Neutrophil (primary cell): Measurements from ENCODE around the gene CHRNA1.

Experiments used
- H3K27ac ChIP-seq: fragments of 200-600 bp; sonication (generic); 2 replicates; pipeline ENCODE4 v1.5.1; 2016; ENCODE audit warnings: mild to moderate bottlenecking, moderate library complexity
- H3K27me3 ChIP-seq: fragments of 200-600 bp; sonication (generic); 2 replicates; pipeline ENCODE4 v1.6.0; 2016; ENCODE audit warnings: mild to moderate bottlenecking
- H3K36me3 ChIP-seq: fragments of 200-600 bp; sonication (generic); 2 replicates; pipeline ENCODE4 v1.5.1; 2017
- H3K4me1 ChIP-seq, 2 experiments: fragments of 200-600 bp in 1 of 2; sonication (generic) in 1 of 2; 1 replicate in 1 of 2; 2 replicates in 1 of 2; pipeline versions ENCODE4 v1.5.1 to v1.6.1; 2013 to 2016; ENCODE audit warnings: low read depth in 1 of 2, low read length in 1 of 2, mild to moderate bottlenecking in 1 of 2, moderate library complexity in 1 of 2; ENCODE audit not compliant: control insufficient read depth in 1 of 2, insufficient read depth in 1 of 2
- H3K4me3 ChIP-seq, 2 experiments: fragments of 200-600 bp in 1 of 2; sonication (generic) in 1 of 2; 1 replicate in 1 of 2; 2 replicates in 1 of 2; pipeline ENCODE4 v1.5.1; 2013 to 2016; ENCODE audit warnings: low read depth in 1 of 2, low read length in 1 of 2, mild to moderate bottlenecking in 1 of 2, moderate library complexity in 1 of 2
- H3K9me3 ChIP-seq: fragments of 200-600 bp; sonication (generic); 2 replicates; pipeline ENCODE4 v1.5.1; 2016
- TF ChIP-seq, protein P1 (sequence below): fragments of 200-600 bp; sonication (generic); IDR thresholded peaks from 2 replicates; pipeline ENCODE4 v1.5.1; 2016; ENCODE audit warnings: antibody characterized with exemption

Gene CHRNA1

DNA sequence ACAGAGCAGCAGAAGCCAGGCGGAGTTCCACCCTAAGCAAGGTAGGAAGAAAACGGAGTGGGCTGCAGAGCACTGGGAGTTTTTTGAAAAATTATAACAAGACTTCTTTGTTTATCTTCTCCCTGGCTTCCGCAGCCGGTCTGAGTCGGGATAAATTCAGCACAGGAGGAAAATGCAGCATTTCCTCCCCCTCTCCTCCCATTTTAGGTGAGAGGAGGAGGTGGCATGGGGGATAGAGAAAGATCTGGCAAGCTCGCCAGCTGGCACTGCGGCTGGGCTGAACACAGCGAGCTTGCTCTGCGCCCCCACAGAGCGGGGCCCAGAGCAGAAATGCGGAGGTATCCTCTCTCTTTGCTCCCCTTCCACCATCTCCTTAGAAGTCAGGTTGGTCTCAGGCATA is 17.7 kb upstream of the CHRNA1 start:
- Histone ChIP-seq H3K4me3 (no peak overlapping the region), H3K36me3 (no peaks in the 10 kb centered on the region), H3K4me1 (no peaks in the 10 kb centered on the region), H3K27me3 (peaks cover 14% of the 10 kb centered on the region), H3K9me3 (no peaks in the 10 kb centered on the region), H3K27ac (no peak overlapping the region)
- TF ChIP-seq, protein P1, sequence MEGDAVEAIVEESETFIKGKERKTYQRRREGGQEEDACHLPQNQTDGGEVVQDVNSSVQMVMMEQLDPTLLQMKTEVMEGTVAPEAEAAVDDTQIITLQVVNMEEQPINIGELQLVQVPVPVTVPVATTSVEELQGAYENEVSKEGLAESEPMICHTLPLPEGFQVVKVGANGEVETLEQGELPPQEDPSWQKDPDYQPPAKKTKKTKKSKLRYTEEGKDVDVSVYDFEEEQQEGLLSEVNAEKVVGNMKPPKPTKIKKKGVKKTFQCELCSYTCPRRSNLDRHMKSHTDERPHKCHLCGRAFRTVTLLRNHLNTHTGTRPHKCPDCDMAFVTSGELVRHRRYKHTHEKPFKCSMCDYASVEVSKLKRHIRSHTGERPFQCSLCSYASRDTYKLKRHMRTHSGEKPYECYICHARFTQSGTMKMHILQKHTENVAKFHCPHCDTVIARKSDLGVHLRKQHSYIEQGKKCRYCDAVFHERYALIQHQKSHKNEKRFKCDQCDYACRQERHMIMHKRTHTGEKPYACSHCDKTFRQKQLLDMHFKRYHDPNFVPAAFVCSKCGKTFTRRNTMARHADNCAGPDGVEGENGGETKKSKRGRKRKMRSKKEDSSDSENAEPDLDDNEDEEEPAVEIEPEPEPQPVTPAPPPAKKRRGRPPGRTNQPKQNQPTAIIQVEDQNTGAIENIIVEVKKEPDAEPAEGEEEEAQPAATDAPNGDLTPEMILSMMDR = no peak

DNA sequence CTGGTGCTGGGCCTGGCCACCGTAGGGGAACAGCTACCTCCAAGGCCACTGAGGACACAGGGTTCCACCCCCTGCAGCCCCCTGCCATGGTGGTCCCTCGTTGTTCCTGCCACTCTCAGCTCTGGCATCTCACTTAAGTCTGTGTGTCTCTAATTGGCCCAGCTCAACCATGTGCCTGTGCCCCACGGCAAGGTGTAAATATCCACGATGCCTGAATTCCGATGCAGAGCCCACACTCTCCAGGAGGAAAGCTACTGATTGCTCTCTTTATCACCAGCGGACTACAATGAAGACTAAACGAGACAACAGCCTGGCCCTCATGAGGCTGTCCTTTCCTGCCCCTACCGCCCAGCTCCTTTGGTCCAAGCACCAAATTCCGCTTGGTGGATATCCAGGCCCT is 17.0 kb upstream of the CHRNA1 start:
- no peak overlapping the region for H3K27ac ChIP-seq
- no peaks in the 10 kb centered on the region for H3K4me1 ChIP-seq
- H3K27me3 ChIP-seq = peaks cover 15% of the 10 kb centered on the region
- H3K36me3 ChIP-seq = no peaks in the 10 kb centered on the region
- TF ChIP-seq, protein P1 = no peak
- no peak overlapping the region for H3K4me3 ChIP-seq
- no peaks in the 10 kb centered on the region for H3K9me3 ChIP-seq

- Histone ChIP-seq H3K27me3 (peaks cover 15% of the 10 kb centered on the region), H3K27ac (no peak overlapping the region), H3K36me3 (no peaks in the 10 kb centered on the region), H3K4me3 (no peak overlapping the region), H3K4me1 (no peaks in the 10 kb centered on the region), H3K9me3 (no peaks in the 10 kb centered on the region)
- TF ChIP-seq, protein P1 = no peak
Observed at GRCh38 chr2:174780856-174781255, 16.6 kb upstream of the CHRNA1 start.

- Histone ChIP-seq H3K27me3 (peaks cover 15% of the 10 kb centered on the region), H3K4me3 (no peak overlapping the region), H3K9me3 (no peaks in the 10 kb centered on the region), H3K36me3 (no peaks in the 10 kb centered on the region), H3K27ac (no peak overlapping the region), H3K4me1 (no peaks in the 10 kb centered on the region)
- TF ChIP-seq, protein P1 = no peak
Observed at GRCh38 chr2:174780191-174780840, 16.0 kb upstream of the CHRNA1 start.

- H3K4me1 ChIP-seq = no peaks in the 10 kb centered on the region
Observed at GRCh38 chr2:174779361-174779928, 15.2 kb upstream of the CHRNA1 start.

More at GRCh38 chr2:174779361-174779928, 15.2 kb upstream of the CHRNA1 start:
- Histone ChIP-seq H3K27ac (no peak overlapping the region), H3K4me3 (no peak overlapping the region), H3K9me3 (no peaks in the 10 kb centered on the region), H3K27me3 (peaks cover 15% of the 10 kb centered on the region), H3K36me3 (no peaks in the 10 kb centered on the region)
- TF ChIP-seq, protein P1 = no peak
